HEK293 (cell line): ENCODE measurements around the gene EPS8L1.

ENCODE experiments used
- KLF10 ChIP-seq: fragments of 450-650 bp; IDR thresholded peaks from 2 replicates; pipeline ENCODE4 v1.5.1; 2018; ENCODE audit warnings: missing biosample characterization, mild to moderate bottlenecking, missing genetic modification characterization
- SCRT1 ChIP-seq: fragments of 450-650 bp; formaldehyde crosslinking; IDR thresholded peaks from 2 replicates; pipeline ENCODE4 v1.5.1; 2016; ENCODE audit warnings: missing biosample characterization, missing genetic modification characterization, borderline replicate concordance
- YY1 ChIP-seq: fragments of 450-650 bp; formaldehyde crosslinking; IDR thresholded peaks from 2 replicates; pipeline ENCODE4 v1.5.1; 2018; ENCODE audit warnings: missing biosample characterization, missing genetic modification characterization
- ZBTB8A ChIP-seq: fragments of 450-650 bp; formaldehyde crosslinking; IDR thresholded peaks from 2 replicates; pipeline ENCODE4 v1.5.1; 2016; ENCODE audit warnings: missing biosample characterization, missing genetic modification characterization
- ZFHX2 ChIP-seq: fragments of 450-650 bp; formaldehyde crosslinking; conservative IDR thresholded peaks from 2 replicates; pipeline ENCODE4 v1.5.1; 2016; ENCODE audit warnings: missing biosample characterization, missing genetic modification characterization
- ZNF423 ChIP-seq: fragments of 450-650 bp; formaldehyde crosslinking; IDR thresholded peaks from 2 replicates; pipeline ENCODE4 v1.5.1; 2016; ENCODE audit warnings: missing biosample characterization, missing genetic modification characterization
- ZNF621 ChIP-seq: fragments of 450-650 bp; formaldehyde crosslinking; IDR thresholded peaks from 2 replicates; pipeline ENCODE4 v1.5.1; 2017; ENCODE audit warnings: missing biosample characterization, missing genetic modification characterization
- TF ChIP-seq, protein P1 (sequence below): fragments of 450-650 bp; formaldehyde crosslinking; IDR thresholded peaks from 2 replicates; pipeline ENCODE4 v1.5.1; 2016; ENCODE audit warnings: missing biosample characterization, missing genetic modification characterization
- TF ChIP-seq, protein P2 (sequence below): fragments of 450-650 bp; formaldehyde crosslinking; IDR thresholded peaks from 2 replicates; pipeline ENCODE4 v1.5.1; 2016; ENCODE audit warnings: missing biosample characterization, missing genetic modification characterization

DNA sequence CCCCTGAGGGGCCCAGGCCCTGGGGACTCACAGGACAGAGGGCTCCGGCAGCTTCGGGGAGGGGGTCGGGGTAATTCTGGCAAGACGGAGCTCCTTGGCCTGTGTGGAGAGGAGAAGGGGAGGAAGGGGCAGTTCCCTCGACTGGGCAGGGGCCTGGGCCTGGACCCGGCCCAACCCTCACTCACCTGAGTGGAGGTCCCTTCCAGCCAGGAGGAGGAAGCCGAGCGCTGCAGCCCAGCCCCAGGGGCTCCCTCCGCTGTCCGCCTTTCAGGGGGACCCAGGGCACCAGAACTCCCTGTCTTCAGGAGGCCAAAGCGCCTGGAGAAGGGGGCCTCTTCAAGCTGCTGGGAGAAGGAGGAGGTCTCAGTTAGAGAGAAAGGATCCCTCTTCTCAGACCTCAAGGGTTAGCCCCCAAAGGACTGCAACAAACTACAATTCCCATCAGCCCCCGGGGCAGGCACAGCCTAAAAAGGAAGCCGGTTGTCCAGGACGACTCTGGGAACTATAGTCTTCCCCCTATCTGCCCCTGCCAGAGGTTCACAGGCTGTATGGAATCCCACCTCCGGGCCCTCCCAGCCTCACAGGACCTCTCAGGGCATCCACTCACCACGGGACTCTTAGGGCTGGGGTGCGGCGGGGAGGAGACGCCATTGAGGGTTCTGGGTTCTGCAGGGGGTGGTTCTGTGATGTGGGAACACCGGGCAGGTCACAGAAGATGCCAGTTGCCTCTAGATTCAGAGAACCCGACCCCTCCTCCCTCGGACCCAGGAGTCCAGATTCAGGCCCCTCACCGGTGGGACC is 19.8 kb downstream of the EPS8L1 start:
- TF ChIP-seq ZNF423 (tag by site-specific recombination) (no peak), YY1 (tag by site-specific recombination) (no peak), SCRT1 (tag by site-specific recombination) (no peak), ZFHX2 (tag by site-specific recombination) (no peak), KLF10 (tag by site-specific recombination) (no peak), ZNF621 (tag by site-specific recombination) (no peak), ZBTB8A (no peak)
- TF ChIP-seq, protein P1, sequence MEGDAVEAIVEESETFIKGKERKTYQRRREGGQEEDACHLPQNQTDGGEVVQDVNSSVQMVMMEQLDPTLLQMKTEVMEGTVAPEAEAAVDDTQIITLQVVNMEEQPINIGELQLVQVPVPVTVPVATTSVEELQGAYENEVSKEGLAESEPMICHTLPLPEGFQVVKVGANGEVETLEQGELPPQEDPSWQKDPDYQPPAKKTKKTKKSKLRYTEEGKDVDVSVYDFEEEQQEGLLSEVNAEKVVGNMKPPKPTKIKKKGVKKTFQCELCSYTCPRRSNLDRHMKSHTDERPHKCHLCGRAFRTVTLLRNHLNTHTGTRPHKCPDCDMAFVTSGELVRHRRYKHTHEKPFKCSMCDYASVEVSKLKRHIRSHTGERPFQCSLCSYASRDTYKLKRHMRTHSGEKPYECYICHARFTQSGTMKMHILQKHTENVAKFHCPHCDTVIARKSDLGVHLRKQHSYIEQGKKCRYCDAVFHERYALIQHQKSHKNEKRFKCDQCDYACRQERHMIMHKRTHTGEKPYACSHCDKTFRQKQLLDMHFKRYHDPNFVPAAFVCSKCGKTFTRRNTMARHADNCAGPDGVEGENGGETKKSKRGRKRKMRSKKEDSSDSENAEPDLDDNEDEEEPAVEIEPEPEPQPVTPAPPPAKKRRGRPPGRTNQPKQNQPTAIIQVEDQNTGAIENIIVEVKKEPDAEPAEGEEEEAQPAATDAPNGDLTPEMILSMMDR (tag by site-specific recombination), result no peak
- TF ChIP-seq, protein P2, sequence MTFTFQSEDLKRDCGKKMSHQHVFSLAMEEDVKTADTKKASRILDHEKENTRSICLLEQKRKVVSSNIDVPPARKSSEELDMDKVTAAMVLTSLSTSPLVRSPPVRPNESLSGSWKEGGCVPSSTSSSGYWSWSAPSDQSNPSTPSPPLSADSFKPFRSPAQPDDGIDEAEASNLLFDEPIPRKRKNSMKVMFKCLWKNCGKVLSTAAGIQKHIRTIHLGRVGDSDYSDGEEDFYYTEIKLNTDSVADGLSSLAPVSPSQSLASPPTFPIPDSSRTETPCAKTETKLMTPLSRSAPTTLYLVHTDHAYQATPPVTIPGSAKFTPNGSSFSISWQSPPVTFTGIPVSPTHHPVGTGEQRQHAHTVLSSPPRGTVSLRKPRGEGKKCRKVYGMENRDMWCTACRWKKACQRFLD, result no peak
